ENCODE results near the gene CTNNBIP1. TPM values are rescaled to one million over a fixed set of nuclear protein-coding genes. Genes with fewer than 3 reads are reported as not detected.

CTNNBIP1 gene
- 35.0 TPM for total RNA-seq
- long read RNA-seq, transcript CTNNBIP1-204 (5 exons, 1,206 nt), result major isoform, 55 of 97 reads
- long read RNA-seq, partial matches to known transcripts, result 2 of 97 reads
- long read RNA-seq, other reads (novel, unspliced or antisense), result 36 of 97 reads

GRCh38 chr1:9910076-9910422, at the start of gene CTNNBIP1:
CTNNBIP1 (minus strand) TSS chr1:9910269; CDS start chr1:9872064, 38,205 bp downstream.
- ATAC-seq (no peak), DNase-seq (no peak)
- Histone ChIP-seq H3K4me3 (peak within 1 kb of the TSS; percentile 84), H3K27ac (peak within 1 kb of the TSS; percentile 98), H3K27me3 (ENCODE audit: low read depth) (no peaks in the 10 kb centered on the region), H3K4me1 (peaks cover 35% of the 10 kb centered on the region), H3K9me3 (no peaks in the 10 kb centered on the region), H3K36me3 (peaks cover 4% of the 10 kb centered on the region)
- TF ChIP-seq CTCF (IDR thresholded peaks at IDR 0.05), result no peak
- intact Hi-C loops (cut with DNase I), result no loop called here

DNA sequence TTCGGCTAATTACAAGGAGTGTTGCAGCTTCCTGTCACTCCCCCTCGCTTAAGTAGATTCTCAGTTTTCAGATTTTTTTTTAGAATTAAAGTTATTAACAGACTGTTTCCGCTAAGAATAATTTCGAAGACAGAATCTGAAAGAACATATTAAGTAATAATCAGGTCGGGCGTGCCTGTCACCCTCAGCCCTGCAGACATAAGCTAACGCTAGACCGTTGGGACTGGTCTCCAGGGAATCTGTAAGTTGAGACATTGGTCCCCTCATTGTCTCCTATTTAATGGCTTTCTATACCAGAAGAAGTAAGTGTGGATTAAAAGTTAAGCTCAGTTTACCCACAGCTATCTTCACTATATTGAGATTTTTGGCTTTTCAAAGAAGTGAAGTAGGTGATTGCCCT, 47.7 kb upstream of the CTNNBIP1 start:
- Histone ChIP-seq H3K4me1 (no peaks in the 10 kb centered on the region), H3K9me3 (no peaks in the 10 kb centered on the region), H3K4me3 (no peak overlapping the region), H3K36me3 (no peaks in the 10 kb centered on the region), H3K27me3 (ENCODE audit: low read depth) (no peaks in the 10 kb centered on the region), H3K27ac (no peak overlapping the region)
- intact Hi-C loops (cut with DNase I), result no loop called here
- ATAC-seq, result no peak
- DNase-seq, result no peak
- TF ChIP-seq CTCF (IDR thresholded peaks at IDR 0.05), result no peak

- intact Hi-C loops (cut with DNase I), result no loop called here
- Histone ChIP-seq H3K27ac (no peak overlapping the region), H3K9me3 (no peaks in the 10 kb centered on the region), H3K36me3 (peaks cover 8% of the 10 kb centered on the region), H3K4me1 (peaks cover 22% of the 10 kb centered on the region), H3K4me3 (no peak overlapping the region), H3K27me3 (ENCODE audit: low read depth) (no peaks in the 10 kb centered on the region)
- TF ChIP-seq CTCF (IDR thresholded peaks at IDR 0.05), result no peak
- no peak for ATAC-seq
- no peak for DNase-seq
These were observed 36.2 kb upstream of the CTNNBIP1 start for GRCh38 chr1:9946315-9946714.

GRCh38 chr1:9942939-9943788, 33.1 kb upstream of the CTNNBIP1 start, which contains the start of the genes LZIC and NMNAT1:
LZIC (minus strand) TSS chr1:9943391; CDS start chr1:9936619, 6,772 bp downstream.
NMNAT1 (plus strand) TSS chr1:9943475; CDS start chr1:9972074, 28,599 bp downstream.
- H3K36me3 ChIP-seq, result peaks cover 19% of the 10 kb centered on the region
- intact Hi-C loops (cut with DNase I), result no loop called here
- peak; percentile 100 for ATAC-seq
- peak; percentile 95 for DNase-seq
- peak within 1 kb of the TSS; percentile 93 for H3K27ac ChIP-seq
- H3K4me3 ChIP-seq, result peak within 1 kb of the TSS; percentile 94
- peaks cover 22% of the 10 kb centered on the region for H3K4me1 ChIP-seq
- H3K27me3 ChIP-seq (ENCODE audit: low read depth), result no peaks in the 10 kb centered on the region
- TF ChIP-seq CTCF (IDR thresholded peaks at IDR 0.05), result no peak
- no peaks in the 10 kb centered on the region for H3K9me3 ChIP-seq

- peak; percentile 34 for TF ChIP-seq CTCF (IDR thresholded peaks at IDR 0.05)
- peaks cover 13% of the 10 kb centered on the region for H3K36me3 ChIP-seq
- peak; percentile 65 to 67 for ATAC-seq
- peak overlapping the region; percentile 93 for H3K27ac ChIP-seq
- no peak for DNase-seq
- H3K27me3 ChIP-seq (ENCODE audit: low read depth), result no peaks in the 10 kb centered on the region
- peak overlapping the region; percentile 94 for H3K4me3 ChIP-seq
- intact Hi-C loops (cut with DNase I), result no loop called here
- no peaks in the 10 kb centered on the region for H3K9me3 ChIP-seq
- H3K4me1 ChIP-seq, result peaks cover 22% of the 10 kb centered on the region
These were observed 32.4 kb upstream of the CTNNBIP1 start for GRCh38 chr1:9942399-9942938.
